Body of pancreas (tissue), 4 donors: ENCODE measurements around the gene MYBPC1. TPM values are rescaled to one million over a fixed set of nuclear protein-coding genes. Genes with fewer than 3 reads are reported as not detected.

Experiments used
- ATAC-seq: fragments of 150-250 bp; one replicate; pipeline ENCODE4 v1.9.1; 2016
- DNase-seq, 4 donors: peaks; one replicate each; pipeline ENCODE4 v3.0.0-alpha.2; 2019
- H3K27ac ChIP-seq, 4 donors: fragments of 200-600 bp; sonication (generic); 1 replicate in 3 of 4; 2 replicates in 1 of 4; pipeline versions ENCODE4 v1.5.1 to v1.6.1; 2016 to 2019; ENCODE audit warnings: mild to moderate bottlenecking in 1 of 4, mixed read lengths in 1 of 4, moderate library complexity in 1 of 4
- H3K27me3 ChIP-seq, 2 donors: fragments of 200-600 bp; sonication (generic); one replicate each; pipeline ENCODE4 v1.6.0; 2016; ENCODE audit warnings: mild to moderate bottlenecking in 1 of 2
- H3K36me3 ChIP-seq, 2 donors: fragments of 200-600 bp; sonication (generic); replicated peaks in 1 of 2; 2 replicates each; pipeline ENCODE4 v1.5.1; 2016; ENCODE audit warnings: low read depth in 2 of 2; ENCODE audit not compliant: insufficient read depth in 1 of 2
- H3K4me1 ChIP-seq: fragments of 200-600 bp; sonication (generic); one replicate; pipeline ENCODE4 v1.6.0; 2016
- H3K4me3 ChIP-seq, 2 donors: fragments of 200-600 bp; sonication (generic); 1 replicate in 1 of 2; 2 replicates in 1 of 2; pipeline ENCODE4 v1.5.1; 2016 to 2019
- H3K9me3 ChIP-seq, 3 donors: fragments of 200-600 bp; sonication (generic); 1 replicate in 2 of 3; 2 replicates in 1 of 3; pipeline ENCODE4 v1.5.1; 2016
- CTCF ChIP-seq, 7 experiments: fragments of 450-650 bp in 4 of 7; fragments of 200-600 bp in 3 of 7; sonication (generic) in 3 of 7; IDR thresholded peaks; one replicate each; pipeline ENCODE4 v1.5.1; 2016 to 2019; ENCODE audit warnings: antibody characterized with exemption in 7 of 7
- POLR2A ChIP-seq, 3 donors: fragments of 450-650 bp; IDR thresholded peaks; one replicate each; pipeline ENCODE4 v1.6.1; 2016; ENCODE audit warnings: antibody characterized with exemption in 3 of 3, mild to moderate bottlenecking in 2 of 3
- whole genome bisulfite sequencing, 2 donors: methylation state at CpG; one replicate each; pipeline ENCODE4 v1.1.5; 2017; 5-methylcytosine and 5-hydroxymethylcytosine counted together
- intact Hi-C: fragments of 100-400 bp; cut with DNase I; formaldehyde crosslinking; loops from one replicate; pipeline ENCODE4 v1.15.1; 2023
- total RNA-seq, 2 donors: library from RNA; depleted of rRNA; stranded (reverse); fragments of >200 nt; gene quantifications; one replicate each; pipeline ENCODE4 v1.1.0, GENCODE V29; 2016

The MYBPC1 gene
- total RNA-seq, 2 donors from 2014 or later, result 0.66 to 0.78 TPM

GRCh38 chr12:101590383-101590782 is 4.4 kb upstream of the MYBPC1 start:
- no peaks in the 10 kb centered on the region for H3K9me3 ChIP-seq
- DNase-seq (no peak), ATAC-seq (no peak)
- H3K4me3 ChIP-seq, result no peak overlapping the region
- 27 to 30% methylated on average over 3 of the region's 3 CpGs for WGBS, 2 donors
- H3K36me3 ChIP-seq, result no peaks in the 10 kb centered on the region
- H3K4me1 ChIP-seq, result peaks cover 7% of the 10 kb centered on the region
- no peaks in the 10 kb centered on the region for H3K27me3 ChIP-seq
- intact Hi-C loops, result no loop called here
- TF ChIP-seq POLR2A (IDR thresholded peaks at IDR 0.05) (no peak), CTCF (IDR thresholded peaks at IDR 0.05) (no peak)
- H3K27ac ChIP-seq, result no peak overlapping the region

- no peak for DNase-seq
- no peak for ATAC-seq
- Histone ChIP-seq H3K4me1 (peaks cover 7% of the 10 kb centered on the region), H3K9me3 (no peaks in the 10 kb centered on the region), H3K27ac (no peak overlapping the region), H3K36me3 (no peaks in the 10 kb centered on the region), H3K4me3 (no peak overlapping the region), H3K27me3 (no peaks in the 10 kb centered on the region)
- intact Hi-C loops, result no loop called here
- TF ChIP-seq POLR2A (IDR thresholded peaks at IDR 0.05) (no peak), CTCF (IDR thresholded peaks at IDR 0.05) (no peak)
Observed at GRCh38 chr12:101591781-101592180, 3.0 kb upstream of the MYBPC1 start.

DNA sequence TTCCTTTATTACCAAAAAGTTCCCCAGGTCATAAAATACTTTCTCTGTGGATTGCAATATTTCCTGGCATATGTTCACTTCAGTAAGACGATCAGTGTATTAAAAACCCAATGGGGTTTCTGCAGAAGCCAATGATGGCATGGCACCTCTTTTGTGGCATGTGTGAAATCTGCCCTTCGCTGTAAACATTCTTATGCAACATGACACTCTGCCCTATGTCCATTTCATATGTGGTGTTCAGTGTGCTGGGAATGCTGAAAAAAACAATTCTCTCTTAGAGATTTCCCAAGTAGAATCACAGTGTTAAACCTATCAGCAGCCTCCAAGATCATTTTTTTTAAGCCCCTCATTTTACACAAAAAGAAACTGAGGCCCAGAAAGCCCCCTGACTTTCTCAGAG is 2.3 kb upstream of the MYBPC1 start:
- WGBS, 2 donors, result 87 to 90% methylated on average over 2 of the region's 2 CpGs

DNA sequence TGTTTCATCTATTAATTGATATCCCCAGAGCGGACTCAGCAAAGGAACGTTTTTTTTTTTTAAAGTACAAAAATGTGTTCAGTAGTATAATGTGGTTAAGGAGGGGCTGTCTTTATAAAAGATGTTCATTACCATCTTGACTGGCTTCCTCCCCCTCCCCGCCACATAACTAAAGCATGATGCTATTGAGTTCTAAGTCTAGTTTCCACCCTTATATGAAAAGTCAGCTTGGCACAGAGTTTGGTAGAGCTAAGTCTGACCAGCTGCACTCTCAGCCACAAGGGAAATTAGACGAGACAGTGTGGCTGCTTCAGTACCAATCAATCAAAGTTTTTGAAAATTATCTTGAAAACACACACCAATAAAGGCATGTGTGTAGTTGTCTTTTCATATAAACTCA is 1.9 kb upstream of the MYBPC1 start:
- Histone ChIP-seq H3K9me3 (no peaks in the 10 kb centered on the region), H3K4me1 (peaks cover 7% of the 10 kb centered on the region), H3K36me3 (no peaks in the 10 kb centered on the region), H3K27me3 (no peaks in the 10 kb centered on the region), H3K27ac (no peak overlapping the region), H3K4me3 (no peak overlapping the region)
- DNase-seq, result no peak
- intact Hi-C loops, result no loop called here
- TF ChIP-seq CTCF (IDR thresholded peaks at IDR 0.05), result no peak
- TF ChIP-seq POLR2A (IDR thresholded peaks at IDR 0.05), result no peak
- ATAC-seq, result no peak
- WGBS, 2 donors, result 67 to 70% methylated on average over 4 of the region's 4 CpGs

More for the DNA sequence above, 2.3 kb upstream of the MYBPC1 start:
- Histone ChIP-seq H3K4me3 (no peak overlapping the region), H3K27ac (no peak overlapping the region), H3K4me1 (peaks cover 7% of the 10 kb centered on the region), H3K36me3 (no peaks in the 10 kb centered on the region), H3K9me3 (no peaks in the 10 kb centered on the region), H3K27me3 (no peaks in the 10 kb centered on the region)
- DNase-seq (no peak), ATAC-seq (no peak)
- intact Hi-C loops, result no loop called here
- no peak for TF ChIP-seq POLR2A (IDR thresholded peaks at IDR 0.05)
- no peak for TF ChIP-seq CTCF (IDR thresholded peaks at IDR 0.05)

GRCh38 chr12:101596172-101596571 is 1.4 kb downstream of the MYBPC1 start:
- no peak for TF ChIP-seq POLR2A (IDR thresholded peaks at IDR 0.05)
- TF ChIP-seq CTCF (IDR thresholded peaks at IDR 0.05), result no peak
- WGBS, 2 donors, result 40 to 46% methylated on average over 2 of the region's 2 CpGs

More at GRCh38 chr12:101596172-101596571, 1.4 kb downstream of the MYBPC1 start:
- no peak overlapping the region for H3K4me3 ChIP-seq
- ATAC-seq (no peak), DNase-seq (no peak)
- H3K9me3 ChIP-seq, result no peaks in the 10 kb centered on the region
- no peaks in the 10 kb centered on the region for H3K27me3 ChIP-seq
- peaks cover 27% of the 10 kb centered on the region for H3K4me1 ChIP-seq
- no peaks in the 10 kb centered on the region for H3K36me3 ChIP-seq
- intact Hi-C loops, result no loop called here
- no peak overlapping the region for H3K27ac ChIP-seq
